ENCODE measurements around the gene PSME4.
"Not testable (repeated sequence)": the region's sequence is repeated elsewhere in the genome, so short reads cannot be mapped to it uniquely, and the experiment has no call there.

Gene PSME4

DNA sequence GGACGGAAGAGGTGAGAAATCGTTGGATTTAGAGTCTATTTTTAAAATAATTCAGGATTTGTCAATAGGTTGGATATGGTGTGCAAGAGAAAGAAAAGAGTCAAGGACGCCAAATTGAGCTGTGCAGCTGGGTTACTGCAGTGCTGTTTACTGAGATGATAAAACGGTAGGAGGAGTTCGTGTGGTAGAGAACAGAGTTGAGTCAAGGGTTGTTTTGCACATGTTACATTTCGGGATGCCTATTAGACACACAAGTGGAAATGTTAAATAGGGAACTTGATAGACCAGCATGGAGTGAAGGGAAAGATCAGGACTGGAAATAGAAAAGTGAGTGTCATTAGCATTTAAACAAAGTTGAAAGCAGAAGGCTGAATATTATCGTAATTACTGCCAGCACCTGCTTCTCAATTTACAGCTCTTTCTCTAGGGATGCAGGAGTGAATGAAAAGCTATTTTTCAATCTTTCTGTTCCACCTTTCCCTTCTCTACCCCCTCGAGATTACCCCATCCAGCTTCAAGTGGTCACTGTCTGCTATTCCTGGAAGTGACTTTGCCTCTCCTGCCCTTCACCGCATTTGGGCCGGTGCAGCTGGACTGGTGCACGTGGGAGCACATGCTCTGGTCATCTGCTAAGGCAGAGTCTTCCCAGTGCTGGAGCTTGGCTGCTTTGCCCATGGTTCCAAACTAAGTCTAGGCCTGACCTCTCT, 141.4 kb downstream of the PSME4 start:
- DNase-seq (ENCODE audit: low spot score), result no peak

DNA sequence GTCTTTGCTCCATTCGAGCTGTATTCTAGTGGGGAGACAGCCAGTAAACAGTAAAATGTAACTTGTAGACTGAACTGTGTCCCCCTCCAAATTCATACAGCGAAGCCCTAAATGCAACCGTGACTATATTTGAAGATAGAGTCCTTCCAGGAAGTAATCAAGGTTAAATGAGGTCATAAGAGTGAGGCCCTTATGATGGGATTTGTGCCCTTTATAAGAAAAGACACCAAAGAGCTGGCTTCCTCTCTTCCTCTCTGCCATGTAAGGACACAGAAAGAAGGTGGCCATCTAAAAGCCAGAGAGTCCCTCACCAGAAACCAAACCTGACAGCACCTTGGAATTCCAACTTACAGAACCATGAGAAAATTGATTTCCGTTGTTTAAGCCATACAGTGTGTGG, 142.5 kb downstream of the PSME4 start:
- DNase-seq (ENCODE audit: low spot score), result no peak

DNA sequence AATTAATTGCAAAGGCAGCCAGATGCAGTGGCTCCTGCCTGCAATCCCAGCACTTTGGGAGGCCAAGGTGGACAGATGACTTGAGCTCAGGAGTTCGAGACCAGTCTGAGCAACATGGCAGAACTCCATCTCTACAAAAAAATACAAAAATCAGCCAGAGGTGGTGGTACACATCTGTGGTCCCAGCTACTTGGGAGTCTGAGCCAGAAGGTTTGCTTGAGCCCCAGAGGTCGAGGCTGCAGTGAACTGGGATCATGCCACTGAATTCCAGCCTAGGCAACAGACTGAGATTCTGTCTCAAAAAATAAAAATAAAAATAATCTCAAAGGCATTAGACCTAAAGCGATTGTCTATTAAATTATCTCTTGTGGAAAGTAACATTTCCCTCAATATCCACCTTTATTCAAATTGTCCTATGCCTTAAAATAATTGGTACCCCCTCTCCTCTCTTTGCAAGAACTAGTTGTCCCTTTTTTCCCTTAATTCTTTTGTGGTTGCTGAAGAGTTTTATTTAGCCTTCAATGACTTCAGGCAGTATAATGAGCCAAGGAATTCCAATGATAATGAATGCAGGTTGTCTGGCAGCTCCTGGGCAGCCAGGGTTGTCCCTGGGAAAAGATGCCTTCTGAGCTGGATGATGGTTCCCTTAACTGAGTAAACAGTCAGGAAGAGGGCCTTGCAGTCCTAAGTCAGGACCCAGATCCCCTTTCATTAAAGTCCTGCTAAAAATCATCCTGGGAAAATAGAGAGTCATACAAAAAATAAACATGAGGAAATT, 143.2 kb downstream of the PSME4 start:
- DNase-seq (ENCODE audit: low spot score), result no peak

DNA sequence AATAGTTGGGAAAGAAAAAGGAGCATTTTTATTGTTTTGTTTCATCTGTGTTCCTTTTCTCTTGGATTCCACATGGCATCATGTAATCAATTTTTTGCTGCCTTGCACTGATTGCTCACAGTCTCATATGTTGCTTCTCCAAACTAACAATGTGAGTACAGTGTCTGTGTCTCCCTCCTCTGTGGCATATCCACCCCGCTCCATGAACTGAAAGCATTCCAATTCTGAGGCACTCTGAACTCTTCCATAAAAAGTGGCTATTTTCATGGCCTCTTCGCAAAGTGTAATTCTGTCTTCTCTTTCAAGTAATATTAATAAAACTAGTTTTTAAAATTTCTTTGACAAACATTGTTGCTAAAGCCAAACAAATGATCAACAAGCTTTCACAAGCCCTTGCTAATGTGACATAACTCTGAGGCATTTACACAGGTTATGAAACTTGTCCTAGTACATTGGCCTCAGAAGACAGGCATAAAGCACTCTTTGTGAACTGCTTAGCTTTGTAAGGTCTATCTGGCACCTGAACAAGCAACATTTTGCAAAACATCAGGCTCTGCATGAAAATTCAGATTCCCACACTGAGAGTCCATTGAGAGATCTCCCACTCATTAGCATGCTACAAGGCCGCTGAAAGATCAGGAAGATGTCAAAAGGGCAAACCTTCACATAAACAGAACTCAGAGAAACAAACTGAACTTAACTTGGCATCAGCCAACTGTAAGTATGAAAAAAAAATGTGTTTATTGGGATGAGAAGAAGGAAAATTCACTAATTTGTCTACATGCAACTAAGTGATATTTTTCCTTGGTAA, 144.0 kb downstream of the PSME4 start:
- no peak for DNase-seq (ENCODE audit: low spot score)

DNA sequence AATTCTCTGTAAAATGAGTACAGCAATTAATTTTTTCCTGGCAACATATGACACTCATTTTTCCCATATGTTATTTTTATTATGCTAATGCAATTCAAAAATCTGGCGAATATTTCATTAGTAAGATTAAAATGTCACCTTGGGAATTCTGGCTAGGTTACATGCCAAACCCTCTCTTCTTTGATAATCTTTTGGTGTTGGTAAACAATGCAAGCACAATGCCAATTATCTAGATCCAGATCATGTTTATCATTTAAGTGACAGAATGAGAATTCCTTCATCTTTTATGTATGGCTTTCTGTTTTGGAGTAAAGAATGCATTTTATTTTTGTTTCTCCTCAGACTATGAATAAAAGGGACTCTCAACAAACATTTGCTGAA, 144.8 kb downstream of the PSME4 start:
- no peak for DNase-seq (ENCODE audit: low spot score)

DNA sequence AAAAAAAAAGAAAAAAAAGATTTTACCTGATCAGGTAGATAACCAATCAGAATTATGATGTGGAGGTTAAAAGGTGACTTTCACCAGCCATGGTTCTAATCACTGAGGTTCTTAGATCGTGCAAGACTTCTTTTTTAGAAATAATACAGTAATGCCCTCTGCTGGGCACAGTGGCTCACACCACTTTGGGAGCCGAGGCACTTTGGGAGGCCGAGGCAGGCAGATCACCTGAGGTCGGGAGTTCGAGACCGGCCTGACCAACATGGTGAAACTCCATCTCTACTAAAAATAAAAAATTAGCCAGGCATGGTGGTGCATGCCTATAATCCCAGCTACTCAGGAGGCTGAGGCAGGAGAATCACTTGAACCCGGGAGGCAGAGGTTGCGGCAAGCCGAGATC, 147.2 kb downstream of the PSME4 start:
- not testable (repeated sequence) for DNase-seq (ENCODE audit: low spot score)

DNA sequence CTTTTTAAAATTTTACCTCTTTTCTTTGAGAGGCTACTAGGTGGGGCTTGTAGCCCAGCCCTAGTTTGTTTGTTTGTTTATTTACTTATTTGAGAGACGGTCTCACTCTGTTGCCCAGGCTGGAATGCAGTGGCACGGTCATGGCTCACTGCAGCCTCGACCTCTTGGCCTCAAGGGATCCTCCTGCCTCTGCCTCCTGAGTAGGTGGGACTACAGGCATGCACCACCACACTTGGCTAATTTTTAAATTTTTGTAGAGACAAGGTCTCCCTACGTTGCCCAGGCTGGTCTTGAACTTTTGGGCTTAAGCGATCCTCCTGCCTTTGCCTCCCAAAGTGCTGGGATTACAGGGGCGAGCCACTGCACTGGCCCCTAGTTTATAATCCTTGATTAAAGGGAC, 149.0 kb downstream of the PSME4 start:
- no peak for DNase-seq (ENCODE audit: low spot score)

DNA sequence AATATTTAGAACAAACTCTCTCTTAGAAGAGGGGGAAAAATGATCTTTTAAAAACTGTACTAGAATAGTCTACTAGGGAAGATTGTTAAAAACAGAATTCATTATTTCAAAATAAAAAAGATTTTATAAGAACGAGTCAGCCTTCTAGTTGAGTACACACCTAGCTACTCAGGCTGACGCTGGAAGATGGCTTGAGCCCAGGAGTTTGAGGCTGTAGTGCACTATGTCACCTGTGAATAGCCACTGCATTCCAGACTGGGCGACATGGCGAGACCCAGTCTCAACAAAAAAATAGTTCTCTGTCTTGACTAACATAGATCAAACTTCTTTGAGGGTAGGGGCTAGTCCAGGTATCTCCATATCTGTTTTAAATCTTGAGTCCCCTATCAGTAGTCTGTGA, 150.1 kb downstream of the PSME4 start:
- DNase-seq (ENCODE audit: low spot score), result no peak

DNA sequence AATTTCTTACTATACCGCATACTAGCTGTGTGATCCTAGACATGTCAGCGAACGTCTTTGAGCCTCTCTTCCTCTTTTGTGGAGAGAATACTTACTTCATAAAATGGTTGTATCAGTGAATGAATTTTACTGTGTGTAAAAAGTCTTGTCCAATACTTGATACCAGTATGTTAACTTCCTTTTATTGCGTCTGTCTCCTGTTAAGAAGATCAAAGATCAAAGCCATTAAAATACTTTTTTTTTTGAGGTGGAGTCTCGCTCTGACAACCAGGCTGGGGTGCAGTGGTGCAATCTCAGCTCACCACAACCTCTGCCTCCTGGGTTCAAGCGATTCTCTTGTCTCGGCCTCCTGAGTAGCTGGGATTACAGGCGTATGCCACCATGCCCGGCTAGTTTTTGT, 150.7 kb downstream of the PSME4 start:
- no peak for DNase-seq (ENCODE audit: low spot score)

DNA sequence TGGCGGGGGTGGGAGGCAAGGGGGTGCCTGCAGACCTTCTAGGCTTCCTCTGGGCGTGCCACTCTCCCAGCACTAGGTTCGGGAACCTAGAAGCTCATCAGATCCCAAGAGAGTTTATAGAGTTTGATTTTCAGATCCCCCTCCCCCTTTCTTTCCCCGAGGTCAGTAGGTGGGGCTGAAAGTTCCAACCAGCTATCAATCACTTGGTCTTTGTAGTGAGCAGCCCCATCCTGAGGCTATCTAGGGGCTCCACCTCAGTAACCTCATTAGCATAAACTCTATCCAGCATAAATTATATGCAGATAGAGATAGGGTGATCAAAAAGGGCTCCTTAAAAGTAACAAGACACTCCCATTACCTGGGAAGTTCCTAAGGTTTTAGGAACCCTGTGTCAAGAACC, 151.2 kb downstream of the PSME4 start:
- no peak for DNase-seq (ENCODE audit: low spot score)

DNA sequence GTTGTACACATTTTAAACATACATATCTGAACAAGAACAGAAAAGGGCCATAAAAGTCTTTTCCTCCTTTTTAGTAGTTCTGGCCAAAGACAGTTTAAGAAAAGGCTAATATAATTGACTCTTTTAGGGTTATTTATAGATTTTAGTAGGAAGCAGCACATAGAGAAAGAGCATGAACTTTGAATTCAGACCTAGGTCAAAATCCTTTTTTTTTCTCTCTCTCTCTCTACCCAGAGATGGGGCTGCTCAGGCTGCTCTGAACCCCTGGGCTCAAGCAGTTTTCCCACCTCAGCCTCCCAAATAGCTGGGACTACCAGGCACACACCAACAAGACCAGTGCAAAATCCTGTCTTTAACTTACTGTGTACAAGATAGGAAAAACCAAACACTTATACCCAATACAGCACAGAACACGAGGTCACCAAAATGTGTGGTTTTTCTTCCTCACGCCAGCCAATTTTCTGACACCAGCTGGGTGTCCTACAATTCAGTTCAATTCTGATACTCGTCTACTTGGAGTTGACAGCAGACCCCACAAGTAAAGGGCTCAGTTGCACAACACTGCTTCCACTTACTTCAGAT, 151.8 kb downstream of the PSME4 start:
- DNase-seq (ENCODE audit: low spot score), result no peak
